Pancreas (tissue), 10 donors: ENCODE data around the gene DDX52. TPM values are rescaled to one million over a fixed set of nuclear protein-coding genes. Genes with fewer than 3 reads are reported as not detected.

ENCODE experiments used
- ATAC-seq, 4 donors: fragments of 200-7000 bp; cut with Tn5 transposase; one replicate each; pipeline versions ENCODE4 v1.8.0 to v1.9.1; 2020; ENCODE audit warnings: mild to moderate bottlenecking in 4 of 4, moderate library complexity in 4 of 4
- DNase-seq, 6 donors: peaks; one replicate each; pipeline ENCODE4 v3.0.0-alpha.2; 2020
- FAIRE-seq: peaks from 2 replicates; lab custom pipeline; 2012; peaks lifted over from hg19 to GRCh38; lab: Jason Lieb, UNC
- H3K27ac ChIP-seq, 4 donors: fragments of 200-600 bp; sonication (generic); 1 replicate in 3 of 4; 2 replicates in 1 of 4; pipeline versions ENCODE4 v1.5.0 to v1.8.0; 2020
- H3K27me3 ChIP-seq, 4 donors: fragments of 200-600 bp; one replicate each; pipeline ENCODE4 v1.8.0; 2021
- H3K36me3 ChIP-seq, 3 donors: fragments of 200-600 bp; sonication (generic) in 1 of 3; one replicate each; pipeline versions ENCODE4 v1.5.0 to v1.8.0; 2020 to 2021
- H3K4me1 ChIP-seq, 3 donors: fragments of 200-600 bp; one replicate each; pipeline ENCODE4 v1.8.0; 2021
- H3K4me3 ChIP-seq, 4 donors: fragments of 200-600 bp; sonication (generic) in 2 of 4; one replicate each; pipeline versions ENCODE4 v1.5.0 to v1.8.0; 2020 to 2021
- H3K9me3 ChIP-seq, 4 donors: fragments of 200-600 bp; one replicate each; pipeline ENCODE4 v1.8.0; 2021
- WGBS, 2 donors: extraction: QIAGEN DNeasy Blood & Tissue Kit; methylation state at CpG; one replicate each; pipeline ENCODE4 v1.1.7; 2013; 5-methylcytosine and 5-hydroxymethylcytosine counted together
- intact Hi-C, 3 donors: fragments of 100-400 bp; cut with DNase I; formaldehyde crosslinking; loops; one replicate each; pipeline versions ENCODE4 v1.11.1 to v1.14.2; 2022
- polyA plus RNA-seq, 2 donors: library from polyadenylated mRNA; stranded (reverse); fragments of 200-250 nt; gene quantifications; one replicate each; pipeline ENCODE4 v1.2.3, GENCODE V29; 2013
- total RNA-seq, 6 donors: library from RNA; stranded (reverse); fragmentation: NEBNext Ultra II Directional in 4 of 6; extraction: Animal tissue kit (Norgen Biotek cat#: 25700) in 4 of 6; gene quantifications; one replicate each; pipeline versions ENCODE4 v1.2.1 to v1.2.4, GENCODE V29; 2021 to 2023
- TF ChIP-seq, protein P1 (sequence below), 4 donors: fragments of 200-600 bp; sonication (generic) in 3 of 4; IDR thresholded peaks; one replicate each; pipeline versions ENCODE4 v1.5.0 to v1.8.0; 2021; ENCODE audit warnings: antibody characterized with exemption in 4 of 4
- donor health status: healthy with polysubstance abuse.
- donor health status: DM: no; HTN: no; CAD: no; lungs with moderate emphysema.
- donor health status: DM: no; HTN: no; CAD: no.
- donor health status: control.
- donor health status: control.
- donor health status: Bipolar disorder and iron deficiency.
- donor health status: DM: yes; HTN: yes; CAD: no.
- donor health status: DM: no; HTN: no; CAD: no.
- donor health status: DM: no; HTN: no; CAD: no.
- donor health status: DM: yes; HTN: yes; CAD: no.

The DDX52 gene
- total and polyA plus RNA-seq, 8 donors = 7.7 to 21.4 (median 10.1) TPM

DNA sequence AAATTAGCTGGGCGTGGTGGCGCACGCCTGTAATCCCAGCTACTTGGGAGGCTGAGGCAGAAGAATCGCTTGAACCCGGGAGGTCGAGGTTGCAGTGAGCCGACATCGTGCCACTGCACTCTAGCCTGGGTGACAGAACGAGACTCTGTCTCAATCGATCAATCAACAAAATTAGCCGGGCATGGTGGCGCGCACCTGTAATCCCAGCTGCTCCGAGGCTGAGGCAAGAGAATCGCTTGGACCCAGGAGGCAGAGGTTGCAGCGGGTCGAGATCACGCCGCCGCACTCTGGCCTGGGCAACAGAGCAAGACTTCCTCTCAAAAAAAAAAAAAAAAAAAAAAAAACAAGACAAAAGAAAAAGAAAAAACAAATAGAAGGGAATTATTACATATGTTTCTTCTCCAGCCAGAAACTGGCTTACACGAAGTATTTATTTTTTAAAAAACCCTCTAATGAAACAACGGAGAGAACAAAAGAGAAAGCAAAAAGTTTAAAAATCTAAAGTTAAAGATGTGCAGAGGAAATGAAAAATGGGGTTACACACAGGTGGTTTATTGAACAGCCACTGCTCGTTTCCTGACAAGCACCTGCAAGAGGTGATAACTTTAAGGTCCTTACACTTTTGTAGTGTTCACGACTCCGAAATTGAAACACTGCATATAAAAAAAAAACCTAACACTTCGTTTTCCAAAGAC is 35.5 kb downstream of the DDX52 start:
- H3K27ac ChIP-seq = peak overlapping the region in 2 of 4 donors; percentile 88 to 91
- 62 to 69% methylated on average over 26 of the region's 26 CpGs for WGBS, 2 donors

DNA sequence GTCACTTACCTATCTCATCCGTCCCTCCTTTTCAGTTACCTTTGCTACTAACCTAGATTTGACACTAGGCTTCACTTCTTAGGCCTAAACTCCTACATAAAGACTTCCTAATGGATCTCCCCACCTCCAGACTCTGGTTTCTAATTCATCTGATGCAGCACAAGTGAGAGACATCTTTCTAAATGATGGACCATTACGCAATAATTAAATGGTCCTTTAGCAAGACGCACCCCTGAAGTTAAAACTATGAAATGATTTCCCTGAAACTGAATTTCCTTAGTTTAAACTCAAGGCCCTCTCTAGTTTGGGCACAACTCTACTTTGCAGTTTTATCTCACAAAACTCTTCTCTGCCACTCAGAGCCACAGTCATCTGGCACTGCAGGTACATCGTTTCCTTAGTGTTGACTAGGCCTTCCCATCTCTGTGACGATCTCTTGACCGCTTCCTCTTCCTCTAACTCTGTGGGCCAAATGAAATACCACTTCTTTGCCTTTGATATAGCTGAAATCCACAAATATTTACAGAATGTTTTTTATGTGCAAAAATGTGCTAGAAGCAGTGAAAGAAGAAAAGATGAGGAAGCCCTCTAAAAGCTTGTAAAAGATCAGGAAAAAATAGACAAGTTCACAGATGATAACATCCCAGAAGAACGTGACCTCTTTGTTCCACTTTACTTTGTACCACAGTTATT is 37.3 kb downstream of the DDX52 start:
- no peak for DNase-seq
- Histone ChIP-seq H3K27me3 (no peaks in the 10 kb centered on the region), H3K4me3 (no peak overlapping the region), H3K27ac (no peak overlapping the region), H3K9me3 (no peaks in the 10 kb centered on the region), H3K4me1 (peaks cover 0 to 24% (median 0%) of the 10 kb centered on the region in 3 donors), H3K36me3 (no peaks in the 10 kb centered on the region)
- intact Hi-C loops = no loop called here
- no peak for FAIRE-seq
- no peak for ATAC-seq
- TF ChIP-seq, protein P1, sequence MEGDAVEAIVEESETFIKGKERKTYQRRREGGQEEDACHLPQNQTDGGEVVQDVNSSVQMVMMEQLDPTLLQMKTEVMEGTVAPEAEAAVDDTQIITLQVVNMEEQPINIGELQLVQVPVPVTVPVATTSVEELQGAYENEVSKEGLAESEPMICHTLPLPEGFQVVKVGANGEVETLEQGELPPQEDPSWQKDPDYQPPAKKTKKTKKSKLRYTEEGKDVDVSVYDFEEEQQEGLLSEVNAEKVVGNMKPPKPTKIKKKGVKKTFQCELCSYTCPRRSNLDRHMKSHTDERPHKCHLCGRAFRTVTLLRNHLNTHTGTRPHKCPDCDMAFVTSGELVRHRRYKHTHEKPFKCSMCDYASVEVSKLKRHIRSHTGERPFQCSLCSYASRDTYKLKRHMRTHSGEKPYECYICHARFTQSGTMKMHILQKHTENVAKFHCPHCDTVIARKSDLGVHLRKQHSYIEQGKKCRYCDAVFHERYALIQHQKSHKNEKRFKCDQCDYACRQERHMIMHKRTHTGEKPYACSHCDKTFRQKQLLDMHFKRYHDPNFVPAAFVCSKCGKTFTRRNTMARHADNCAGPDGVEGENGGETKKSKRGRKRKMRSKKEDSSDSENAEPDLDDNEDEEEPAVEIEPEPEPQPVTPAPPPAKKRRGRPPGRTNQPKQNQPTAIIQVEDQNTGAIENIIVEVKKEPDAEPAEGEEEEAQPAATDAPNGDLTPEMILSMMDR (IDR thresholded peaks at IDR 0.05) = no peak
- 85 to 91% methylated on average over 7 of the region's 7 CpGs for WGBS, 2 donors

More for the DNA sequence above, 35.5 kb downstream of the DDX52 start:
- Histone ChIP-seq H3K4me1 (peaks cover 0 to 24% (median 0%) of the 10 kb centered on the region in 3 donors), H3K4me3 (peak overlapping the region; percentile 62 to 99 (median 91)), H3K36me3 (no peaks in the 10 kb centered on the region), H3K27me3 (no peaks in the 10 kb centered on the region), H3K9me3 (no peaks in the 10 kb centered on the region)
- DNase-seq (no peak), FAIRE-seq (no peak), ATAC-seq (no peak)
- intact Hi-C loops = no loop called here
- TF ChIP-seq, protein P1 (IDR thresholded peaks at IDR 0.05) = no peak

DNA sequence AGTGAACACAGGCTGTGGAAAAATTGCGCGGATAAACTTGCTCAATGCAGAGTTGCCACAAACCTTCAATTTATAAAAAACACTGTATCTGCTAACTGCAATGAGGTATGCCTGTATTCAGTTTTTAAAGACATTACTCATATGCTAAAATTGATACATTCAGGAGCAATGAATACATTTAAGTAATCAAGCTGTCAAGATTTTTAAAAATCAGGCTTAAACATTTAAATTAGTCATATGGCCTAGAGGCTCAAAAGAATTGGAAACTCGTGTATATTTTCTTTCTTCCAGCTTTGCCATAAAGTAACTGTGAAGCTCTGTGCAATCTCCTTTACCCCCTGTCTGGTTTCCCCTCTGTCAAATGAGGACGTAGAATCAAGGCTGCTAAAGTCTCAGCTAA is 38.2 kb downstream of the DDX52 start:
- Histone ChIP-seq H3K4me1 (peaks cover 0 to 24% (median 0%) of the 10 kb centered on the region in 3 donors), H3K9me3 (no peaks in the 10 kb centered on the region), H3K27ac (no peak overlapping the region), H3K27me3 (no peaks in the 10 kb centered on the region), H3K4me3 (no peak overlapping the region), H3K36me3 (no peaks in the 10 kb centered on the region)
- TF ChIP-seq, protein P1 (IDR thresholded peaks at IDR 0.05) = no peak
- DNase-seq = no peak
- WGBS, 2 donors = 81 to 84% methylated on average over 4 of the region's 4 CpGs
- ATAC-seq = no peak
- intact Hi-C loops = no loop called here
- no peak for FAIRE-seq

DNA sequence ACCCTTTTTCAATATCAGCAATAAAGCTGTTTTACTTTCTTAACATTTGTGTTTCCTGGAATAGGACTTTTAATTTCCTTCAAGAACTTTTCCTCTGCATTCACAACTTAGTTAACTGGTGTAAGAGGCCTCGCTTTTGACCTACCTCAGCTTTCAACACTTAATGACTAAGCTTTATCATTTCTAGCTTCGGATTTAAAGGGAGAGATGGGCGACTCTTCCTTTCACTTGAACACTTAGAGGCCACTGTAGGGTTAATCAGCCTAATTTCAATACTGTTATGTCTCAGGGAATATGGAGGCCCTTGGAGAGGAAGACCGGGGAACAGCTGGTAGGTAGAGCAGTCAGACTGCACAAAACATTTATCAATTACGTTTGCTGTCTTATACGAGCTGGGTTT is 38.7 kb downstream of the DDX52 start:
- H3K27ac ChIP-seq = no peak overlapping the region
- DNase-seq (no peak), ATAC-seq (no peak), FAIRE-seq (no peak)
- intact Hi-C loops = no loop called here
- H3K27me3 ChIP-seq = no peaks in the 10 kb centered on the region
- WGBS, 2 donors = 78% methylated on average over 6 of the region's 6 CpGs
- H3K36me3 ChIP-seq = no peaks in the 10 kb centered on the region
- peaks cover 0 to 20% (median 0%) of the 10 kb centered on the region in 3 donors for H3K4me1 ChIP-seq
- TF ChIP-seq, protein P1 (IDR thresholded peaks at IDR 0.05) = no peak
- H3K9me3 ChIP-seq = no peaks in the 10 kb centered on the region
- H3K4me3 ChIP-seq = no peak overlapping the region

DNA sequence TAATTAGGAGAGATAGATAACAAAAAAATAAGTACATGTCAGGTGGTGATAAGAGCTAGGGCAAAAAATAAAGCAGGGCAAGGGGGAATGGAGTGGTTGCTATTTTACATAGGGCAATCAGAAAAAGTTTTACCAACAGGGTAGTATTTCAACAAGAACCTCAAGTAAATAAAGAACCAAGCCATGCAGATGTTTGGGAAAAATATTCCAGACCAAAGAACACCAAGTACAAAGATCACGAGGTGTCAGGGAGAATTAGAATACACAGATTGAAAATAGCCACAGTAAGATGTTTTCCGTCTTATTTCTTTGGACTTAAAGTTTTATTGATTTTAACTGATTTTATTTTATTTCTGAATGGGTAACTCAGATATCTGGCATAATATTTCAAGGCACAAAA is 45.1 kb downstream of the DDX52 start:
- no peak overlapping the region for H3K27ac ChIP-seq
- FAIRE-seq = no peak
- TF ChIP-seq, protein P1 (IDR thresholded peaks at IDR 0.05) = no peak
- no peak for ATAC-seq
- peaks cover 0 to 22% (median 0%) of the 10 kb centered on the region in 3 donors for H3K36me3 ChIP-seq
- intact Hi-C loops = no loop called here
- H3K4me1 ChIP-seq = no peaks in the 10 kb centered on the region
- no peak overlapping the region for H3K4me3 ChIP-seq
- 85 to 88% methylated on average over 2 of the region's 2 CpGs for WGBS, 2 donors
- no peaks in the 10 kb centered on the region for H3K27me3 ChIP-seq
- no peak for DNase-seq
- no peaks in the 10 kb centered on the region for H3K9me3 ChIP-seq
